SK-N-MC (cell line): ENCODE measurements around the gene AGPAT2.

Experiments used
- DNase-seq: peaks from one replicate; pipeline ENCODE4 v3.0.0-alpha.2; 2011; ENCODE audit warnings: low read depth, low spot score
- H3K27ac ChIP-seq: fragments of 200-600 bp; sonication (generic); 2 replicates; pipeline ENCODE4 v1.5.1; 2016; ENCODE audit warnings: mixed run types
- H3K36me3 ChIP-seq: fragments of 200-600 bp; sonication (generic); 2 replicates; pipeline ENCODE4 v1.6.1; 2017; ENCODE audit warnings: antibody characterized with exemption, low read length, mixed read lengths; ENCODE audit not compliant: insufficient read depth
- H3K4me3 ChIP-seq: fragments of 200-600 bp; sonication (generic); 2 replicates; pipeline ENCODE4 v1.5.1; 2016
- H3K9ac ChIP-seq: fragments of 200-600 bp; sonication (generic); 2 replicates; pipeline ENCODE4 v1.8.0; 2017; ENCODE audit warnings: mixed run types, mixed read lengths; ENCODE audit not compliant: insufficient read length
- H3K9me3 ChIP-seq: fragments of 200-600 bp; sonication (generic); 2 replicates; pipeline ENCODE4 v1.6.1; 2017; ENCODE audit warnings: low read depth, mild to moderate bottlenecking, antibody characterized with exemption, low read length, moderate library complexity, mixed read lengths
- EZH2 ChIP-seq: fragments of 200-600 bp; sonication (generic); IDR thresholded peaks from one replicate; pipeline ENCODE4 v1.6.1; 2017; ENCODE audit warnings: antibody characterized with exemption
- FOXP2 ChIP-seq: optimal IDR thresholded peaks from 2 replicates; pipeline ENCODE3; 2011; ENCODE audit warnings: mild to moderate bottlenecking, moderate library complexity; ENCODE audit not compliant: insufficient read depth; ENCODE audit errors: extremely low read length, control extremely low read depth
- POLR2AphosphoS5 ChIP-seq: IDR thresholded peaks from 2 replicates; pipeline ENCODE4 v1.6.1; 2012; ENCODE audit warnings: mild to moderate bottlenecking, low read depth, low read length, borderline replicate concordance

The AGPAT2 gene

DNA sequence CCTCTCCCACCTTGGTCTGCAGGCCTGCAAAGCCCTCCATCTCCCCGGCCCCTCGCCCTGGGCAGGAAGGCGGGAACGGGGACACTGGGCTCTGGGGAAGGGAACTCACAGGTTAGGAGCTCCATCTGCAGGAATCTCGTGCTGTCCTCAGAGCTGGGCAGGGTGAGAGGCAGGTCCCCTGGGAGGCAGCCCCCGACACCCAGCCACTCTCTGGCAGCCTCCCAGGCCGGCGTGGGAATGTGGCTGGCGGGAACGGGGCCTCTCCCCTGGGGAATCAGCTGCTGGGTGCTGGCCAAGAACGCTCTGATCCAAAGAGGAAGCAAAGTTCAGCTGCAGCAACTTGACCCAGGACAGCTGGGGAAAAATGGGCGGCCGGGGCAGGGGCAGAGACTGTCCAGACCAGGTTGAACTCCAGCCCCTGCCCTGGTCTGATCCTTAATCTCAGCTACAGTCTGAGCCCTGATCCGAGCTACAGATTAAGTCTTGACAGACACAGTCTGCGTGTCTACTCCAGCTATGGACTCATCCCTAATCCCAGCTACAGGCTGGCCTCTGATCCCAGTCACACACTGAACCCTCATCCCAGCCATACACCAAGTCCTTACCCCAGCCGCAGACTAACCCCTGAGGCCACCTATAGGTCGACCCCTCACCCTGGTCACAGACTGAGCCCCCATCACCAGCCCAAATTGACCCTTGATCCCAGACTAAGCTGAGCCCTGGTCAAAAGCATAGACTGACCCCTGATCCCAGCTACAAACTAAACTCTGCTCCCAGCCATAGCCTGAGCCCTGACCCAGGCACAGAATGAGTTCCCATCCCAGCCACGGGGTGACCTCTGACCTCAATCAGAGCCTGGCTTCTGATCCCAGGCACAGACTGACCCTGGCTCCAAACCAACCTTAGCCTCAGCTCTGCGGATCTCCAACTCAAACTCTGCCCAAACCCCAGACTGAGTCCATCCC lies 61.9 kb downstream of the AGPAT2 start:
- Histone ChIP-seq H3K36me3 (no peaks in the 10 kb centered on the region), H3K9ac (no peak overlapping the region), H3K4me3 (no peak overlapping the region), H3K9me3 (no peaks in the 10 kb centered on the region), H3K27ac (no peak overlapping the region)
- no peak for DNase-seq
- TF ChIP-seq POLR2AphosphoS5 (no peak), FOXP2 (no peak)

DNA sequence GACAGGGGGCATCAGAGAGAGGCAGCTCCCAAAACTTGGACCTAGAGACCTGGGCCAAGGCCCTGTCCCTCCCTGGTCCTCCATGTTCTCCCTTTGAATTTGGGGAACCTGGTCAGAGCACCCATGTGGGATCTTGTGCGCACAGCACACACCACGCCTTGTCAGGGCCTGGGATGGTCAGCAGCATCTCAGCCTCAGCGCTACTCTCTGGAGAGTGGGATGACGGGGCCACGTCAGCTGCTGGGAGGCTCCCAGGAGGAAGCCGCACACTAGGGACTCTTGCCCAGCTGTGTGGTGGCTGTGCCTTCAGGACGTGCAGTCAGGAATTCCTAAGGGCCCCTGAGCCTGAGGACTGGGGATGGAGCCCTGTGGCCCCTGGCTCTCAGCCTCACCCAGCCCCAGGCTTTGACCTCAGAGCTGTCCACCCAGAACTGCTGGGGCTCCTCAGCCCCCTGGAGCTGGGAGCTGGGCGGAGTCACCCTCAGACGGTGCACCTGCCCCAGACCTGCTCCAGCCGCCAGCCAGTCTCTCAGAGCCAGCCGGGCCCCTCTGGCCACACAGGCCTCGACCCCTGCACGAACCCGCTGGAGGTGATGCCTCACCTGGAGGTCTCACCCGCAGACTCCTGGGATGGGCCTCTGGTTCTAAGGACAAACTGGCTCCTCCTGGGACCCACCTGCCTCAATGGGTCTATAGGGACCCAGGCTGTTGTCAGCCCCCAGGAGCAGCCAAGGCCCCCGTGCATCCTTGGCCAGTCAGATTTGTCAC lies 62.9 kb downstream of the AGPAT2 start:
- no peak for TF ChIP-seq FOXP2
- TF ChIP-seq EZH2, result no peak
- no peak for TF ChIP-seq POLR2AphosphoS5
- Histone ChIP-seq H3K9me3 (no peaks in the 10 kb centered on the region), H3K36me3 (no peaks in the 10 kb centered on the region), H3K9ac (no peak overlapping the region), H3K4me3 (no peak overlapping the region), H3K27ac (no peak overlapping the region)
- DNase-seq, result no peak

DNA sequence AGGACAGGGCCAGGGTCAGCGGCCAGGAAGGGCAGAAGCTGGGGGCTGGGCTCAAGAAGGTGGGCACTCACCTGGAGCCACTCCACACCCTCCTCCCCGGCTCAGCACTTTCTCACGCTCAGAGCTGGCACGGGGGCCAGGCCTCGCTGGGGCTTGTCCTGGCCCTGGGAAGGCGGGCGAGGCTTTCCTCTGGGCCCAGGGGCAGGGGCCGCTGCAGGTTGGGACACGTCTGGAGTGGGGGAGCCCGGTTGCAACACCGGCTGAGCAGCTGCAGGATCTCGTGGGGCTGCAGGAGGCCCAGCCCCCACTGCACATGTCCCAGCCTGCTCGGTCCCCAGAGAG lies 63.4 kb downstream of the AGPAT2 start:
- no peak for DNase-seq
- Histone ChIP-seq H3K27ac (no peak overlapping the region), H3K4me3 (no peak overlapping the region), H3K9me3 (no peaks in the 10 kb centered on the region), H3K9ac (no peak overlapping the region), H3K36me3 (no peaks in the 10 kb centered on the region)
- no peak for TF ChIP-seq POLR2AphosphoS5
- no peak for TF ChIP-seq FOXP2
- TF ChIP-seq EZH2, result no peak
